B cell (primary cell): ENCODE data around the gene OCIAD2. TPM values are rescaled to one million over a fixed set of nuclear protein-coding genes. Genes with fewer than 3 reads are reported as not detected.

Source experiments
- ATAC-seq: fragments of 200-7000 bp; cut with Tn5 transposase; one replicate; pipeline ENCODE4 v1.10.0; 2021; ENCODE audit warnings: low read depth, mild to moderate bottlenecking, moderate number of reproducible peaks, moderate library complexity
- CTCF ChIA-PET: fragments of 350-600 bp; sonication (Branson Sonifier 250); formaldehyde crosslinking; loops from one replicate; lab custom pipeline; 2021; ENCODE audit warnings: antibody characterized with exemption, inconsistent platforms; lab: Charles Lee
- POLR2A ChIA-PET: fragments of 350-600 bp; sonication (Branson Sonifier 250); formaldehyde crosslinking; loops from one replicate; lab custom pipeline; 2021; ENCODE audit warnings: antibody characterized with exemption; lab: Charles Lee
- DNase-seq: peaks from one replicate; pipeline ENCODE4 v3.0.0; 2013
- H2AFZ ChIP-seq: 2 replicates; pipeline ENCODE4 v1.6.1; 2012; ENCODE audit warnings: mild to moderate bottlenecking, low read depth, low read length; ENCODE audit not compliant: insufficient read depth, poor library complexity, severe bottlenecking
- H3K27ac ChIP-seq, 2 donors: 1 replicate in 1 of 2; 2 replicates in 1 of 2; pipeline ENCODE4 v1.5.1; 2012 to 2013; ENCODE audit warnings: low read length in 2 of 2, mild to moderate bottlenecking in 2 of 2, moderate library complexity in 1 of 2
- H3K27me3 ChIP-seq, 4 experiments: fragments of 200-600 bp in 1 of 4; sonication (generic) in 1 of 4; replicated peaks in 1 of 4; 1 replicate in 2 of 4; 2 replicates in 2 of 4; pipeline versions ENCODE4 v1.6.1 to v1.7.0; 2013 to 2016; ENCODE audit warnings: low read length in 3 of 4, mild to moderate bottlenecking in 2 of 4, mixed read lengths in 1 of 4, moderate library complexity in 1 of 4; ENCODE audit not compliant: insufficient read depth in 4 of 4, control insufficient read depth in 3 of 4; ENCODE audit errors: control extremely low read depth in 1 of 4
- H3K36me3 ChIP-seq, 2 experiments: replicated peaks in 1 of 2; 1 replicate in 1 of 2; 2 replicates in 1 of 2; pipeline versions ENCODE4 v1.6.1 to v1.7.1; 2013; ENCODE audit warnings: low read length in 1 of 2; ENCODE audit not compliant: insufficient read depth in 2 of 2, control insufficient read depth in 1 of 2; ENCODE audit errors: control extremely low read depth in 1 of 2, extremely low read depth in 1 of 2
- H3K4me1 ChIP-seq, 2 donors: fragments of 200-600 bp in 1 of 2; sonication (generic) in 1 of 2; 1 replicate in 1 of 2; 2 replicates in 1 of 2; pipeline versions ENCODE4 v1.5.1 to v1.6.1; 2013 to 2017; ENCODE audit warnings: low read length in 2 of 2; ENCODE audit not compliant: control insufficient read depth in 2 of 2, insufficient read depth in 2 of 2
- H3K4me2 ChIP-seq: replicated peaks from 2 replicates; pipeline ENCODE3; 2012; ENCODE audit warnings: mild to moderate bottlenecking, low read depth, low read length; ENCODE audit not compliant: poor library complexity, severe bottlenecking
- H3K4me3 ChIP-seq, 5 experiments: fragments of 200-600 bp in 1 of 5; sonication (generic) in 1 of 5; 1 replicate in 3 of 5; 2 replicates in 2 of 5; pipeline versions ENCODE4 v1.5.1 to v1.7.0; 2011 to 2016; ENCODE audit warnings: low read length in 4 of 5, mild to moderate bottlenecking in 4 of 5, low read depth in 2 of 5, control low read depth in 1 of 5, moderate library complexity in 1 of 5; ENCODE audit not compliant: insufficient read depth in 1 of 5; ENCODE audit errors: control extremely low read depth in 1 of 5, extremely low read depth in 1 of 5
- H3K79me2 ChIP-seq: fragments of 200-600 bp; sonication (generic); one replicate; pipeline ENCODE4 v1.6.0; 2016; ENCODE audit warnings: low read length; ENCODE audit not compliant: control insufficient read depth, insufficient read depth
- H3K9ac ChIP-seq: fragments of 200-600 bp; sonication (generic); 2 replicates; pipeline ENCODE4 v1.6.1; 2017; ENCODE audit warnings: mild to moderate bottlenecking, low read length, moderate library complexity
- H3K9me3 ChIP-seq, 3 donors: one replicate each; pipeline versions ENCODE4 v1.6.1 to v1.7.1; 2013; ENCODE audit warnings: low read length in 2 of 3; ENCODE audit not compliant: control insufficient read depth in 2 of 3, insufficient read depth in 1 of 3; ENCODE audit errors: control extremely low read depth in 1 of 3
- H4K20me1 ChIP-seq: 2 replicates; pipeline ENCODE4 v1.6.0; 2012; ENCODE audit warnings: mild to moderate bottlenecking, low read length; ENCODE audit not compliant: insufficient read depth, control insufficient read depth, poor library complexity, severe bottlenecking
- H3K27ac Mint-ChIP-seq: one replicate; pipeline ENCODE4 v1.8.0; 2021; ENCODE audit warnings: mixed read lengths
- H3K27me3 Mint-ChIP-seq: one replicate; pipeline ENCODE4 v1.8.0; 2021; ENCODE audit warnings: mixed read lengths
- H3K4me1 Mint-ChIP-seq: one replicate; pipeline ENCODE4 v1.8.0; 2021; ENCODE audit warnings: mixed read lengths
- H3K4me3 Mint-ChIP-seq: one replicate; pipeline ENCODE4 v1.8.0; 2021; ENCODE audit warnings: mixed read lengths
- H3K9me3 Mint-ChIP-seq: one replicate; pipeline ENCODE4 v1.8.0; 2022; ENCODE audit warnings: mixed read lengths; ENCODE audit not compliant: insufficient read depth
- CTCF ChIP-seq: fragments of 200-600 bp; IDR thresholded peaks from one replicate; pipeline ENCODE4 v1.8.0; 2022; ENCODE audit warnings: antibody characterized with exemption, mild to moderate bottlenecking
- EZH2 ChIP-seq: IDR thresholded peaks from 2 replicates; pipeline ENCODE4 v1.6.1; 2012; ENCODE audit warnings: borderline replicate concordance, low read depth, mild to moderate bottlenecking, moderate library complexity, low read length; ENCODE audit not compliant: insufficient read depth, poor library complexity, severe bottlenecking
- WGBS: methylation state at CpG from one replicate; pipeline ENCODE4 v1.1.5; 2013; ENCODE audit warnings: missing lambda C conversion rate; ENCODE audit not compliant: insufficient coverage; 5-methylcytosine and 5-hydroxymethylcytosine counted together
- intact Hi-C: fragments of 100-400 bp; cut with micrococcal nuclease; formaldehyde crosslinking; loops from one replicate; pipeline ENCODE4 v1.10.0; 2022
- polyA plus RNA-seq: library from polyadenylated mRNA; depleted of rRNA; stranded (reverse); fragments of >200 nt; gene quantifications from 2 replicates; pipeline ENCODE4 v1.2.3, GENCODE V29; 2012
- total RNA-seq, 2 donors: library from RNA; stranded (reverse); fragments of 120-200 nt in 1 of 2; gene quantifications; 1 replicate in 1 of 2; 2 replicates in 1 of 2; pipeline versions ENCODE4 v1.2.3 to v1.2.4, GENCODE V29; 2013 to 2022

The OCIAD2 gene
- total and polyA plus RNA-seq, 2 donors (not counting 1 experiment from before 2014, with no cell fraction given): 39.3 to 47.9 TPM

GRCh38 chr4:48930654-48931053 lies 24.1 kb upstream of the OCIAD2 start:
- CTCF ChIA-PET: interaction anchor here (1.4 kb wide), 1 partner anchor 352 kb away, joined by 4 read pairs; no protein-coding TSS in a partner anchor

DNA sequence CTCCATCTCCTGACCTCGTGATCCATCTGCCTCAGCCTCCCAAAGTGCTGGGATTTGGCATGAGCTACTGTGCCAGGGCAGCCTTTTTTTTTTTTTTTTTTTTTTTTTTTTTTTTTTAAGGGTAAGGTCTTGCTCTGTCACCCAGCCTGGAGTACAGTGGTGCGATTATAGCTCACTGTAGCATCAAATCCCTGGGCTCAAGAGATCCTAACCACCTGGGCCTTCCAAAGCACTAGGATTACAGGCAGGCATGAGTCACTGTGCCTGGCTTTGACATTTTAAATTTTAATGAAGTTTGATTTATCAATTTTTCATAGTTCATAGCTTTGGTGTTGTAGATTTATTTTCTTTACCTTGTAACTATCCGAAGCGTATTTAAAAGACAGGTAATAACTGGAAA lies 17.8 kb upstream of the OCIAD2 start:
- CTCF ChIA-PET: interaction anchor here (1.6 kb wide), 1 partner anchor 346 kb away, joined by 5 read pairs; no protein-coding TSS in a partner anchor
- intact Hi-C loops: no loop called here
- POLR2A ChIA-PET: no interaction called here

More at GRCh38 chr4:48930654-48931053, 24.1 kb upstream of the OCIAD2 start:
- Histone ChIP-seq H3K79me2 (no peaks in the 10 kb centered on the region), H3K36me3 (no peaks in the 10 kb centered on the region), H3K27ac (no peak overlapping the region), H3K9ac (no peak overlapping the region), H3K9me3 (peaks cover 0 to 10% (median 1%) of the 10 kb centered on the region in 3 donors), H2AFZ (no peak overlapping the region), H3K4me3 (no peak overlapping the region), H3K4me2 (no peak overlapping the region), H3K4me1 (no peaks in the 10 kb centered on the region), H4K20me1 (no peaks in the 10 kb centered on the region), H3K27me3 (peaks cover 0 to 2% (median 0%) of the 10 kb centered on the region in 4 experiments)
- no peak overlapping the region for H3K4me3 Mint-ChIP-seq
- no peak for TF ChIP-seq EZH2
- TF ChIP-seq CTCF: no peak
- intact Hi-C loops: no loop called here
- DNase-seq: no peak
- peaks cover 13% of the 10 kb centered on the region for H3K27me3 Mint-ChIP-seq
- ATAC-seq: no peak
- H3K27ac Mint-ChIP-seq: no peak overlapping the region
- peaks cover 2% of the 10 kb centered on the region for H3K9me3 Mint-ChIP-seq
- WGBS: 81% methylated on average over 4 of the region's 4 CpGs
- no peaks in the 10 kb centered on the region for H3K4me1 Mint-ChIP-seq
- POLR2A ChIA-PET: no interaction called here

More for the DNA sequence above, 17.8 kb upstream of the OCIAD2 start:
- Mint-ChIP-seq H3K27ac (no peak overlapping the region), H3K27me3 (peaks cover 12% of the 10 kb centered on the region), H3K4me3 (no peak overlapping the region), H3K4me1 (no peaks in the 10 kb centered on the region), H3K9me3 (peaks cover 1% of the 10 kb centered on the region)
- TF ChIP-seq CTCF: no peak
- TF ChIP-seq EZH2: no peak
- Histone ChIP-seq H3K36me3 (no peaks in the 10 kb centered on the region), H3K27ac (no peak overlapping the region), H2AFZ (no peak overlapping the region), H3K4me1 (no peaks in the 10 kb centered on the region), H3K9ac (no peak overlapping the region), H3K4me2 (no peak overlapping the region), H4K20me1 (no peaks in the 10 kb centered on the region), H3K4me3 (no peak overlapping the region), H3K27me3 (peaks cover 0 to 2% (median 0%) of the 10 kb centered on the region in 4 experiments), H3K79me2 (no peaks in the 10 kb centered on the region), H3K9me3 (peaks cover 0 to 8% (median 1%) of the 10 kb centered on the region in 3 donors)
- ATAC-seq (no peak), DNase-seq (no peak)
- no CpG with 5 or more reads among the region's 4 CpGs for WGBS
